ENCODE results near the gene ZNF282.
A peak's percentile ranks its signal among the peaks of the same experiment; 100 is the strongest.

Gene ZNF282

DNA sequence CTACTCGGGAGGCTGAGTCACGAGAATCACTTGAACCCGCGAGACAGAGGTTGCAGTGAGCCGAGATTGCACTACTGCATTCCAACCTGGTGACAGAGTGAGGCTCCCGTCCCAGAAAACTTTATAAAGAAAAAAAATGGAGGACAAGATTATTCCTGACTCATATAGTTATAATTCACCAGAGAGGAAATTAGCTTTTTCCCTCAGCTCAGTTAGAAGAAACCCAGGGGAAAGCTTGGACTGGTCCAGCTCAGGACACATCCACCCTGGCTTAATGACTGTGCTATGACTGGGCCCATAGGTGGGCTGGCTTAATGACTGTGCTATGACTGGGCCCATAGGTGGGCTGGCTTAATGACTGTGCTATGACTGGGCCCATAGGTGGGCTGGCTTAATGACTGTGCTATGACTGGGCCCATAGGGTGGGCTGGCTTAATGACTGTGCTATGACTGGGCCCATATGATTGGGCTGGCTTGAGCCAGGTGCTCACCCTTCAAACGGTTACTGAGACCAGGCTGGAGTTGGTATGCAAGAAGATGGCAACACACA lies 38.4 kb downstream of the ZNF282 start:
- peak; percentile 73 for ATAC-seq

DNA sequence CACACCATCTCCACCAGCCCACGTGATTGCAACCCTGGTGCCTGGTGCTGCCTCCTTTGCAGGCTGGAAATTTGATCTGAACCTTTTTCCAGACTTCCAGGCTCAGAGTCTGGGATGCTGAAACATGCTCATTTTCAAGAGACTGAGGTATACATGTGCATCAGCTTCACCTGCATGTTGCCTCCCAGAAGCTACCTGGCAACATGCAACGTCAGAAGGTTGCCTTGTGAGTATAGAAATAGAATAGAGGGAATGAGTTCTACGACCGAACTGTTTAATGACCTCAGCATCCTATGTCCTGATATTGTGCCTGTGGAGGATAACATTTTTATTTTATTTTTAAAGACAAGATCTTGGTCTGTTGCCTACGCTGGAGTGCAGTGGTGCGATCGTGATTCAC lies 42.2 kb downstream of the ZNF282 start:
- ATAC-seq, result no peak
- TF ChIP-seq ZNF8 (CRISPR knock-in tag; IDR thresholded peaks at IDR 0.05), result no peak
- no peak for TF ChIP-seq ZFP30 (CRISPR knock-in tag; IDR thresholded peaks at IDR 0.05)
- TF ChIP-seq, protein P1, sequence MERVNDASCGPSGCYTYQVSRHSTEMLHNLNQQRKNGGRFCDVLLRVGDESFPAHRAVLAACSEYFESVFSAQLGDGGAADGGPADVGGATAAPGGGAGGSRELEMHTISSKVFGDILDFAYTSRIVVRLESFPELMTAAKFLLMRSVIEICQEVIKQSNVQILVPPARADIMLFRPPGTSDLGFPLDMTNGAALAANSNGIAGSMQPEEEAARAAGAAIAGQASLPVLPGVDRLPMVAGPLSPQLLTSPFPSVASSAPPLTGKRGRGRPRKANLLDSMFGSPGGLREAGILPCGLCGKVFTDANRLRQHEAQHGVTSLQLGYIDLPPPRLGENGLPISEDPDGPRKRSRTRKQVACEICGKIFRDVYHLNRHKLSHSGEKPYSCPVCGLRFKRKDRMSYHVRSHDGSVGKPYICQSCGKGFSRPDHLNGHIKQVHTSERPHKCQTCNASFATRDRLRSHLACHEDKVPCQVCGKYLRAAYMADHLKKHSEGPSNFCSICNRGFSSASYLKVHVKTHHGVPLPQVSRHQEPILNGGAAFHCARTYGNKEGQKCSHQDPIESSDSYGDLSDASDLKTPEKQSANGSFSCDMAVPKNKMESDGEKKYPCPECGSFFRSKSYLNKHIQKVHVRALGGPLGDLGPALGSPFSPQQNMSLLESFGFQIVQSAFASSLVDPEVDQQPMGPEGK (CRISPR knock-in tag; IDR thresholded peaks at IDR 0.05; ENCODE audit: borderline replicate concordance), result no peak
- no peak for TF ChIP-seq PPARA (CRISPR knock-in tag; IDR thresholded peaks at IDR 0.05; ENCODE audit: borderline replicate concordance)
- TF ChIP-seq TOX (CRISPR knock-in tag; IDR thresholded peaks at IDR 0.05; ENCODE audit: borderline replicate concordance), result no peak
- no peak for TF ChIP-seq ZNF70 (CRISPR knock-in tag; IDR thresholded peaks at IDR 0.05)
- TF ChIP-seq, protein P2, sequence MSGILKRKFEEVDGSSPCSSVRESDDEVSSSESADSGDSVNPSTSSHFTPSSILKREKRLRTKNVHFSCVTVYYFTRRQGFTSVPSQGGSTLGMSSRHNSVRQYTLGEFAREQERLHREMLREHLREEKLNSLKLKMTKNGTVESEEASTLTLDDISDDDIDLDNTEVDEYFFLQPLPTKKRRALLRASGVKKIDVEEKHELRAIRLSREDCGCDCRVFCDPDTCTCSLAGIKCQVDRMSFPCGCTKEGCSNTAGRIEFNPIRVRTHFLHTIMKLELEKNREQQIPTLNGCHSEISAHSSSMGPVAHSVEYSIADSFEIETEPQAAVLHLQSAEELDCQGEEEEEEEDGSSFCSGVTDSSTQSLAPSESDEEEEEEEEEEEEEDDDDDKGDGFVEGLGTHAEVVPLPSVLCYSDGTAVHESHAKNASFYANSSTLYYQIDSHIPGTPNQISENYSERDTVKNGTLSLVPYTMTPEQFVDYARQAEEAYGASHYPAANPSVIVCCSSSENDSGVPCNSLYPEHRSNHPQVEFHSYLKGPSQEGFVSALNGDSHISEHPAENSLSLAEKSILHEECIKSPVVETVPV (CRISPR knock-in tag; IDR thresholded peaks at IDR 0.05), result no peak
- no peak for TF ChIP-seq ESRRG (CRISPR knock-in tag; IDR thresholded peaks at IDR 0.05)
- TF ChIP-seq OSR1 (CRISPR knock-in tag; IDR thresholded peaks at IDR 0.05), result no peak
- TF ChIP-seq, protein P3, sequence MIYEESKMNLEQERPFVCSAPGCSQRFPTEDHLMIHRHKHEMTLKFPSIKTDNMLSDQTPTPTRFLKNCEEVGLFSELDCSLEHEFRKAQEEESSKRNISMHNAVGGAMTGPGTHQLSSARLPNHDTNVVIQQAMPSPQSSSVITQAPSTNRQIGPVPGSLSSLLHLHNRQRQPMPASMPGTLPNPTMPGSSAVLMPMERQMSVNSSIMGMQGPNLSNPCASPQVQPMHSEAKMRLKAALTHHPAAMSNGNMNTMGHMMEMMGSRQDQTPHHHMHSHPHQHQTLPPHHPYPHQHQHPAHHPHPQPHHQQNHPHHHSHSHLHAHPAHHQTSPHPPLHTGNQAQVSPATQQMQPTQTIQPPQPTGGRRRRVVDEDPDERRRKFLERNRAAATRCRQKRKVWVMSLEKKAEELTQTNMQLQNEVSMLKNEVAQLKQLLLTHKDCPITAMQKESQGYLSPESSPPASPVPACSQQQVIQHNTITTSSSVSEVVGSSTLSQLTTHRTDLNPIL (CRISPR knock-in tag; IDR thresholded peaks at IDR 0.05; ENCODE audit: low read depth), result no peak
- no peak for TF ChIP-seq ZFP3 (CRISPR knock-in tag; IDR thresholded peaks at IDR 0.05)
- TF ChIP-seq ZC3H10 (CRISPR knock-in tag; IDR thresholded peaks at IDR 0.05), result no peak
- TF ChIP-seq, protein P4, sequence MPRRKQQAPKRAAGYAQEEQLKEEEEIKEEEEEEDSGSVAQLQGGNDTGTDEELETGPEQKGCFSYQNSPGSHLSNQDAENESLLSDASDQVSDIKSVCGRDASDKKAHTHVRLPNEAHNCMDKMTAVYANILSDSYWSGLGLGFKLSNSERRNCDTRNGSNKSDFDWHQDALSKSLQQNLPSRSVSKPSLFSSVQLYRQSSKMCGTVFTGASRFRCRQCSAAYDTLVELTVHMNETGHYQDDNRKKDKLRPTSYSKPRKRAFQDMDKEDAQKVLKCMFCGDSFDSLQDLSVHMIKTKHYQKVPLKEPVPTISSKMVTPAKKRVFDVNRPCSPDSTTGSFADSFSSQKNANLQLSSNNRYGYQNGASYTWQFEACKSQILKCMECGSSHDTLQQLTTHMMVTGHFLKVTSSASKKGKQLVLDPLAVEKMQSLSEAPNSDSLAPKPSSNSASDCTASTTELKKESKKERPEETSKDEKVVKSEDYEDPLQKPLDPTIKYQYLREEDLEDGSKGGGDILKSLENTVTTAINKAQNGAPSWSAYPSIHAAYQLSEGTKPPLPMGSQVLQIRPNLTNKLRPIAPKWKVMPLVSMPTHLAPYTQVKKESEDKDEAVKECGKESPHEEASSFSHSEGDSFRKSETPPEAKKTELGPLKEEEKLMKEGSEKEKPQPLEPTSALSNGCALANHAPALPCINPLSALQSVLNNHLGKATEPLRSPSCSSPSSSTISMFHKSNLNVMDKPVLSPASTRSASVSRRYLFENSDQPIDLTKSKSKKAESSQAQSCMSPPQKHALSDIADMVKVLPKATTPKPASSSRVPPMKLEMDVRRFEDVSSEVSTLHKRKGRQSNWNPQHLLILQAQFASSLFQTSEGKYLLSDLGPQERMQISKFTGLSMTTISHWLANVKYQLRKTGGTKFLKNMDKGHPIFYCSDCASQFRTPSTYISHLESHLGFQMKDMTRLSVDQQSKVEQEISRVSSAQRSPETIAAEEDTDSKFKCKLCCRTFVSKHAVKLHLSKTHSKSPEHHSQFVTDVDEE (CRISPR knock-in tag; IDR thresholded peaks at IDR 0.05), result no peak

DNA sequence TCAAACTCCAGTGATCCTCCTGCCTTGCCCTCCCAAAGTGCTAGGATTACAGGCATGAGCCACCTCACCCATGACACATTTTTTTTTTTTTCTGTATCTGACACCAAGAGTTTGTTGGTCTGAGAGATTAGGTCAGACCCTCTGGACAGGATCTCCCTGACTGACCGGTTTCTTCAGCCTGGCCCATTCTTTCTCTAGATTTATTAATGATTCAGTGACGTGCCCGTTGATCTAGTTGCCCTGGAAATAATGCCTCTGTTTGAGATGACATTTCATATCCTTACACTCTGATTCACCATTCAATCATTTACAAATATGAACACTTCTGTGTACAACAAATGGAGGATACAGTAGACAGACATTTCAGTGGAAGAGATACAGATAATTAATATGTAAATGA lies 42.7 kb downstream of the ZNF282 start:
- TF ChIP-seq TCF4 (CRISPR knock-in tag; IDR thresholded peaks at IDR 0.05; ENCODE audit: borderline replicate concordance), result no peak
- TF ChIP-seq GLIS3 (CRISPR knock-in tag; IDR thresholded peaks at IDR 0.05), result no peak
- no peak for TF ChIP-seq ZFP3 (CRISPR knock-in tag; IDR thresholded peaks at IDR 0.05)
- TF ChIP-seq ESRRG (CRISPR knock-in tag; IDR thresholded peaks at IDR 0.05), result no peak
- TF ChIP-seq ZNF70 (CRISPR knock-in tag; IDR thresholded peaks at IDR 0.05), result no peak
- no peak for TF ChIP-seq BACH2 (CRISPR knock-in tag; IDR thresholded peaks at IDR 0.05; ENCODE audit: borderline replicate concordance)
- TF ChIP-seq ZNF8 (CRISPR knock-in tag; IDR thresholded peaks at IDR 0.05), result no peak
- TF ChIP-seq, protein P5, sequence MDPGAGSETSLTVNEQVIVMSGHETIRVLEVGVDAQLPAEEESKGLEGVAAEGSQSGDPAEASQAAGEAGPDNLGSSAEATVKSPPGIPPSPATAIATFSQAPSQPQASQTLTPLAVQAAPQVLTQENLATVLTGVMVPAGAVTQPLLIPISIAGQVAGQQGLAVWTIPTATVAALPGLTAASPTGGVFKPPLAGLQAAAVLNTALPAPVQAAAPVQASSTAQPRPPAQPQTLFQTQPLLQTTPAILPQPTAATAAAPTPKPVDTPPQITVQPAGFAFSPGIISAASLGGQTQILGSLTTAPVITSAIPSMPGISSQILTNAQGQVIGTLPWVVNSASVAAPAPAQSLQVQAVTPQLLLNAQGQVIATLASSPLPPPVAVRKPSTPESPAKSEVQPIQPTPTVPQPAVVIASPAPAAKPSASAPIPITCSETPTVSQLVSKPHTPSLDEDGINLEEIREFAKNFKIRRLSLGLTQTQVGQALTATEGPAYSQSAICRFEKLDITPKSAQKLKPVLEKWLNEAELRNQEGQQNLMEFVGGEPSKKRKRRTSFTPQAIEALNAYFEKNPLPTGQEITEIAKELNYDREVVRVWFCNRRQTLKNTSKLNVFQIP (CRISPR knock-in tag; IDR thresholded peaks at IDR 0.05; ENCODE audit: borderline replicate concordance, low read depth), result no peak
- TF ChIP-seq ZNF565 (CRISPR knock-in tag; conservative IDR thresholded peaks at IDR 0.05; ENCODE audit: low read depth), result no peak
- TF ChIP-seq, protein P2 (CRISPR knock-in tag; IDR thresholded peaks at IDR 0.05), result no peak
- TF ChIP-seq ZC3H10 (CRISPR knock-in tag; IDR thresholded peaks at IDR 0.05), result no peak
- no peak for TF ChIP-seq RARB (CRISPR knock-in tag; IDR thresholded peaks at IDR 0.05)
- TF ChIP-seq, protein P3 (CRISPR knock-in tag; IDR thresholded peaks at IDR 0.05; ENCODE audit: low read depth), result no peak
- TF ChIP-seq OSR1 (CRISPR knock-in tag; IDR thresholded peaks at IDR 0.05), result no peak
- no peak for ATAC-seq

All from SK-N-SH treated with all-trans-retinoic acid at 6 μM for 48 hours (cell line).